Ishikawa (cell line): ENCODE data around the gene EFNB3.

Experiments used
- CEBPB ChIP-seq: IDR thresholded peaks from 2 replicates; pipeline ENCODE4 v1.6.1; 2012
- CREB1 ChIP-seq: IDR thresholded peaks from 2 replicates; pipeline ENCODE4 v1.6.1; 2012; ENCODE audit warnings: low read depth
- EGR1 ChIP-seq: IDR thresholded peaks from 2 replicates; pipeline ENCODE4 v1.6.1; 2012
- EP300 ChIP-seq: IDR thresholded peaks from 2 replicates; pipeline ENCODE4 v1.6.1; 2012; ENCODE audit warnings: borderline replicate concordance
- FOXM1 ChIP-seq: IDR thresholded peaks from 2 replicates; pipeline ENCODE4 v1.6.1; 2012; ENCODE audit warnings: low read depth, borderline replicate concordance
- NFIC ChIP-seq: IDR thresholded peaks from 2 replicates; pipeline ENCODE4 v1.6.1; 2012
- RAD21 ChIP-seq: IDR thresholded peaks from 2 replicates; pipeline ENCODE4 v1.6.1; 2012; ENCODE audit warnings: low read depth
- TAF1 ChIP-seq: IDR thresholded peaks from 2 replicates; pipeline ENCODE4 v1.6.1; 2012; ENCODE audit warnings: low read depth, mild to moderate bottlenecking
- TCF12 ChIP-seq: IDR thresholded peaks from 2 replicates; pipeline ENCODE4 v1.6.1; 2012; ENCODE audit warnings: low read depth
- TEAD4 ChIP-seq: IDR thresholded peaks from 2 replicates; pipeline ENCODE4 v1.6.1; 2012
- YY1 ChIP-seq: IDR thresholded peaks from 2 replicates; pipeline ENCODE4 v1.6.1; 2012; ENCODE audit warnings: low read depth
- ZBTB7A ChIP-seq: IDR thresholded peaks from 2 replicates; pipeline ENCODE4 v1.6.1; 2012; ENCODE audit warnings: low read depth
- TF ChIP-seq, protein P1 (sequence below): IDR thresholded peaks from 2 replicates; pipeline ENCODE4 v1.6.1; 2012; ENCODE audit warnings: low read depth, mild to moderate bottlenecking
- TF ChIP-seq, protein P2 (sequence below): IDR thresholded peaks from 2 replicates; pipeline ENCODE4 v1.6.1; 2012
- TF ChIP-seq, protein P3 (sequence below): IDR thresholded peaks from 2 replicates; pipeline ENCODE4 v1.6.1; 2012

The EFNB3 gene

DNA sequence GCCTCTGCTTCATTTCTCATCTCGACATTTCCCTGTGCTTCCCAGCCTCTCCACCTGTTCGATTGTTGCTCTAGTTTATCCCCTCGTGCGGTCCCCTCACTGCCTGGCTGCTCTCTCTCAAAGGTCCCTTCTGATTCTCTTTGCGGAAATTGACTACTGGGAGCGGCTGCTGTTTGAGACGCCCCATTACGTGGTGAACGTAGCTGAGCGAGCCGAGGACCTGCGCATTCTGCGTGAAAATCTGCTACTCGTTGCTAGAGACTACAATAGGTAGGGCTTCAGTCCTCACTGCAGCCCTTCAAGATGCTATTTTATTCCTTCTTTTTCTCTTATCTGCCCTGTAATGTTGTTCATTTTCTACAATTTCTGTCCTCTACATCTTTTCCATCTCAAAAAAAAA, 52.0 kb downstream of the EFNB3 start:
- no peak for TF ChIP-seq TAF1
- TF ChIP-seq CEBPB = no peak
- no peak for TF ChIP-seq YY1
- TF ChIP-seq, protein P1, sequence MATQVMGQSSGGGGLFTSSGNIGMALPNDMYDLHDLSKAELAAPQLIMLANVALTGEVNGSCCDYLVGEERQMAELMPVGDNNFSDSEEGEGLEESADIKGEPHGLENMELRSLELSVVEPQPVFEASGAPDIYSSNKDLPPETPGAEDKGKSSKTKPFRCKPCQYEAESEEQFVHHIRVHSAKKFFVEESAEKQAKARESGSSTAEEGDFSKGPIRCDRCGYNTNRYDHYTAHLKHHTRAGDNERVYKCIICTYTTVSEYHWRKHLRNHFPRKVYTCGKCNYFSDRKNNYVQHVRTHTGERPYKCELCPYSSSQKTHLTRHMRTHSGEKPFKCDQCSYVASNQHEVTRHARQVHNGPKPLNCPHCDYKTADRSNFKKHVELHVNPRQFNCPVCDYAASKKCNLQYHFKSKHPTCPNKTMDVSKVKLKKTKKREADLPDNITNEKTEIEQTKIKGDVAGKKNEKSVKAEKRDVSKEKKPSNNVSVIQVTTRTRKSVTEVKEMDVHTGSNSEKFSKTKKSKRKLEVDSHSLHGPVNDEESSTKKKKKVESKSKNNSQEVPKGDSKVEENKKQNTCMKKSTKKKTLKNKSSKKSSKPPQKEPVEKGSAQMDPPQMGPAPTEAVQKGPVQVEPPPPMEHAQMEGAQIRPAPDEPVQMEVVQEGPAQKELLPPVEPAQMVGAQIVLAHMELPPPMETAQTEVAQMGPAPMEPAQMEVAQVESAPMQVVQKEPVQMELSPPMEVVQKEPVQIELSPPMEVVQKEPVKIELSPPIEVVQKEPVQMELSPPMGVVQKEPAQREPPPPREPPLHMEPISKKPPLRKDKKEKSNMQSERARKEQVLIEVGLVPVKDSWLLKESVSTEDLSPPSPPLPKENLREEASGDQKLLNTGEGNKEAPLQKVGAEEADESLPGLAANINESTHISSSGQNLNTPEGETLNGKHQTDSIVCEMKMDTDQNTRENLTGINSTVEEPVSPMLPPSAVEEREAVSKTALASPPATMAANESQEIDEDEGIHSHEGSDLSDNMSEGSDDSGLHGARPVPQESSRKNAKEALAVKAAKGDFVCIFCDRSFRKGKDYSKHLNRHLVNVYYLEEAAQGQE = no peak
- no peak for TF ChIP-seq FOXM1
- no peak for TF ChIP-seq TCF12
- no peak for TF ChIP-seq CREB1
- TF ChIP-seq EGR1 = no peak
- no peak for TF ChIP-seq EP300
- no peak for TF ChIP-seq RAD21
- no peak for TF ChIP-seq NFIC
- TF ChIP-seq TEAD4 = no peak
- TF ChIP-seq, protein P2, sequence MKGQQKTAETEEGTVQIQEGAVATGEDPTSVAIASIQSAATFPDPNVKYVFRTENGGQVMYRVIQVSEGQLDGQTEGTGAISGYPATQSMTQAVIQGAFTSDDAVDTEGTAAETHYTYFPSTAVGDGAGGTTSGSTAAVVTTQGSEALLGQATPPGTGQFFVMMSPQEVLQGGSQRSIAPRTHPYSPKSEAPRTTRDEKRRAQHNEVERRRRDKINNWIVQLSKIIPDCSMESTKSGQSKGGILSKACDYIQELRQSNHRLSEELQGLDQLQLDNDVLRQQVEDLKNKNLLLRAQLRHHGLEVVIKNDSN = no peak
- no peak for TF ChIP-seq ZBTB7A
- TF ChIP-seq, protein P3, sequence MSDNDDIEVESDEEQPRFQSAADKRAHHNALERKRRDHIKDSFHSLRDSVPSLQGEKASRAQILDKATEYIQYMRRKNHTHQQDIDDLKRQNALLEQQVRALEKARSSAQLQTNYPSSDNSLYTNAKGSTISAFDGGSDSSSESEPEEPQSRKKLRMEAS = no peak
